ES-I3 (cell line): ENCODE data around the gene ATAD2B.

Experiments used
- H3K36me3 ChIP-seq: 2 replicates; pipeline ENCODE4 v1.6.1; 2013; ENCODE audit warnings: mild to moderate bottlenecking, low read length, control low read depth, moderate library complexity; ENCODE audit not compliant: insufficient read depth
- H3K4me1 ChIP-seq: 2 replicates; pipeline ENCODE4 v1.6.1; 2013; ENCODE audit warnings: mild to moderate bottlenecking, control low read depth, low read length; ENCODE audit not compliant: insufficient read depth
- H3K9ac ChIP-seq: 2 replicates; pipeline ENCODE4 v1.6.1; 2013; ENCODE audit warnings: low read depth, mild to moderate bottlenecking, low read length, moderate library complexity
- H3K9me3 ChIP-seq: 2 replicates; pipeline ENCODE4 v1.6.1; 2013; ENCODE audit warnings: mild to moderate bottlenecking, low read length, moderate library complexity; ENCODE audit not compliant: control insufficient read depth, insufficient read depth

The ATAD2B gene

DNA sequence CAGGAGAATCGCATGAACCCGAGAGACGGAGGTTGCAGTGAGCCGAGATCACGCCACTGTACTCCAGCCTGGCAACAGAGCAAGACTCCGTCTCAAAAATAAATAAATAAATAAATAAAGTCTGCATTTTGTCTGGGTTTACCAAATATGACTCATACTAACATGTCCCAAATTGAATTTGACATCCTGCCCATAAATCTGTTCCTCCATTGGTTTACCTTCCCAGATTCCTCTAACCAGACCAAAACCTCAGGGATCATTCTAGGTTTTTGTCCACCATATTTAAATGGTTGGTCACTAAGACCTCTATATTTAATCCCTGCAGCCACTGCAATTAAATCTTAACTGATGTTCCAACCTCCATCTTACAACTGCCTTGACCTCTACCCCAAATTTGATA, 150.9 kb downstream of the ATAD2B start:
- no peaks in the 10 kb centered on the region for H3K36me3 ChIP-seq
- no peak overlapping the region for H3K9ac ChIP-seq
- H3K9me3 ChIP-seq: no peaks in the 10 kb centered on the region
- H3K4me1 ChIP-seq: no peaks in the 10 kb centered on the region

GRCh38 chr2:23772684-23773083, 154.2 kb downstream of the ATAD2B start:
- Histone ChIP-seq H3K4me1 (no peaks in the 10 kb centered on the region), H3K9ac (no peak overlapping the region), H3K36me3 (no peaks in the 10 kb centered on the region), H3K9me3 (no peaks in the 10 kb centered on the region)

DNA sequence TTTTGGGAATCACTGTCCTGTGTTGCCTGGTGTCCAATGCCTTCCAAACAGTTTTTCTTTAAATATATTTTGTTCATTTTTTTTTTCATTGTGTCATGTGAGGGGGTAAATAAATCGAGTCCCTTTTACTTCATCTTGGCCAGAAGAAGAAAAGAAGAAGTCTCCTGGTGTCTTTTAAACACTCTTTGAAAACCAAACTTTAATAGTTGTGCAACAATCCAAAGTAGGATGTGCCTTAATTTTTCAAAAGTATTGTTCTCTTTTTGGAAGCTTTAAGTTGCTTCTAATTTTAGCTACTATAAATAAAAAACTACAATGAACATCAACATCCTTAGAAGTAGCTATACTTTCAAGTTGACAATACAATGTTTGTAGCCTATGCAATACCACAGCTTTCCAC, 154.9 kb downstream of the ATAD2B start:
- H3K4me1 ChIP-seq: no peaks in the 10 kb centered on the region
- no peaks in the 10 kb centered on the region for H3K9me3 ChIP-seq
- H3K9ac ChIP-seq: no peak overlapping the region
- no peaks in the 10 kb centered on the region for H3K36me3 ChIP-seq

- H3K9ac ChIP-seq: no peak overlapping the region
- H3K4me1 ChIP-seq: no peaks in the 10 kb centered on the region
- no peaks in the 10 kb centered on the region for H3K36me3 ChIP-seq
- H3K9me3 ChIP-seq: no peaks in the 10 kb centered on the region
These were observed 157.6 kb downstream of the ATAD2B start for GRCh38 chr2:23769364-23769763.

- H3K4me1 ChIP-seq: no peaks in the 10 kb centered on the region
- no peaks in the 10 kb centered on the region for H3K36me3 ChIP-seq
- H3K9ac ChIP-seq: no peak overlapping the region
- H3K9me3 ChIP-seq: no peaks in the 10 kb centered on the region
These were observed 158.9 kb downstream of the ATAD2B start for GRCh38 chr2:23767876-23768621.

GRCh38 chr2:23762141-23762540, 164.8 kb downstream of the ATAD2B start:
- H3K9me3 ChIP-seq: no peaks in the 10 kb centered on the region
- no peak overlapping the region for H3K9ac ChIP-seq

DNA sequence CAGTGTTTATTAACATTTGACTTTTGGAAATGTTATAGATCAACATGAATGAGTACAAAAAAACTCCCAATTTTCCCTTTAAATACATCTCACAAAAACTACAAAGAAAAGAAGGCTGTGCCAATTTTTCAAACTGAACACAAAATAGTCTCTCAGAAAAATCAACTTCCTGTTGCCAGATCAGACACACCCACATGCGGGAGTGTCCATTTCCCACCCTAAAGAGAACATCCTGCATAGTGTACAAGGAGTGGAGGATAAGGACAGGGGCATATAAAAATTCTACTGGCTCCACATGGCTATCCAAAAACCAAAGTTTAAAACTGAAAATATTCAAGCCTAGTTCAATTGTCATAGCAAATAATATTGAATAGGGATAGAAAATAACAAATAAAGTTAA, 165.3 kb downstream of the ATAD2B start:
- no peak overlapping the region for H3K9ac ChIP-seq
- peaks cover 8% of the 10 kb centered on the region for H3K4me1 ChIP-seq
- H3K36me3 ChIP-seq: no peaks in the 10 kb centered on the region
- H3K9me3 ChIP-seq: no peaks in the 10 kb centered on the region

More at GRCh38 chr2:23762141-23762540, 164.8 kb downstream of the ATAD2B start:
- Histone ChIP-seq H3K4me1 (peaks cover 6% of the 10 kb centered on the region), H3K36me3 (no peaks in the 10 kb centered on the region)

- Histone ChIP-seq H3K4me1 (peaks cover 8% of the 10 kb centered on the region), H3K36me3 (no peaks in the 10 kb centered on the region), H3K9me3 (no peaks in the 10 kb centered on the region), H3K9ac (no peak overlapping the region)
These were observed 166.2 kb downstream of the ATAD2B start for GRCh38 chr2:23760736-23761135.

GRCh38 chr2:23757686-23758433, 169.1 kb downstream of the ATAD2B start:
- Histone ChIP-seq H3K36me3 (no peaks in the 10 kb centered on the region), H3K9ac (no peak overlapping the region), H3K9me3 (no peaks in the 10 kb centered on the region), H3K4me1 (peaks cover 8% of the 10 kb centered on the region)

DNA sequence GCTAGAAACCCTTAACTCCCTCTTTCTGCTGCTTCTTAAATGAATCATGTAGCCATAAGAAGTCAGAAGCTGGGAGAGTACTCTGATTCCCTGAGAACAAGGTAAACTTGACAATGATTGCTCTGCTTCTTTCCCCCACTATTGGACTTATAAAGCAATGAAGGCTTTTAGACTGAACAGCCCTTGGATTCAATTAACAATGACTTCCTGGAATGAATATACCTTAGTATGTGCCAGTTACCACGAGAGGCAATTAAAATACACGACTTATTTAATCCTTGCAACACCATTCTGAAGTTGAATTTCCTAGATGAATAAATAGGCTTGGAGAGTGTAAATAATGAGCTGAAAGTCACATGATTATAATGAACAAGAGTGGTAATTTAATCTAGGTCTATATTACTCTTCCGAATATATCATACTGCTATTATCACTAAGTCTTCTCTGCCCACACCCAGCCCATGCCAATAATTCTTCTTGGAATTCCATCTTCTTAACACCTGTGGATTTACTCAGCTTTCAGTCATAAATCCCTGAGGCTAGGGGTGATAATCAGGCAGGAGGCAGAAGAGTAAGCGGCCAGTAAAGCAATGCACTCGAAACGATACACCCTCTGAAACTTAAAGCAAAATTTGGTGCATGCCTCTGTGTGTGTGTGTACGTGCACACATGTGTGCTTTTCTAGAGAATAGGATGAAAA, 170.2 kb downstream of the ATAD2B start:
- no peaks in the 10 kb centered on the region for H3K9me3 ChIP-seq
- no peaks in the 10 kb centered on the region for H3K36me3 ChIP-seq
- H3K4me1 ChIP-seq: peaks cover 10% of the 10 kb centered on the region
- no peak overlapping the region for H3K9ac ChIP-seq

GRCh38 chr2:23754970-23755369, 172.0 kb downstream of the ATAD2B start:
- H3K36me3 ChIP-seq: 0 out of 2 replicates have a peak, but pooled peaks cover 4% of the 10 kb centered on the region
- no peaks in the 10 kb centered on the region for H3K9me3 ChIP-seq
- peaks cover 15% of the 10 kb centered on the region for H3K4me1 ChIP-seq
- no peak overlapping the region for H3K9ac ChIP-seq

- no peak overlapping the region for H3K9ac ChIP-seq
- peaks cover 15% of the 10 kb centered on the region for H3K4me1 ChIP-seq
- no peaks in the 10 kb centered on the region for H3K9me3 ChIP-seq
- H3K36me3 ChIP-seq: 0 out of 2 replicates have a peak, but pooled peaks cover 4% of the 10 kb centered on the region
These were observed 173.5 kb downstream of the ATAD2B start for GRCh38 chr2:23753291-23754010.

- Histone ChIP-seq H3K4me1 (peaks cover 7% of the 10 kb centered on the region), H3K36me3 (0 out of 2 replicates have a peak, but pooled peaks cover 4% of the 10 kb centered on the region), H3K9ac (no peak overlapping the region), H3K9me3 (no peaks in the 10 kb centered on the region)
These were observed 175.1 kb downstream of the ATAD2B start for GRCh38 chr2:23751747-23752265.
